SK-N-SH (cell line): ENCODE measurements around the gene EEF1AKMT1.

Experiments
- FOSL2 ChIP-seq: IDR thresholded peaks from 2 replicates; pipeline ENCODE4 v1.4.0; 2012; ENCODE audit warnings: low read depth, mild to moderate bottlenecking, moderate library complexity, borderline replicate concordance
- GABPA ChIP-seq: IDR thresholded peaks from 2 replicates; pipeline ENCODE4 v1.4.0; 2012; ENCODE audit warnings: low read depth, mild to moderate bottlenecking
- POLR2AphosphoS5 ChIP-seq: IDR thresholded peaks from 2 replicates; pipeline ENCODE4 v1.6.1; 2012; ENCODE audit warnings: low read depth, low read length
- REST ChIP-seq: IDR thresholded peaks from 2 replicates; pipeline ENCODE4 v1.6.1; 2012; ENCODE audit warnings: mild to moderate bottlenecking, low read depth, low read length, moderate library complexity
- RFX5 ChIP-seq: IDR thresholded peaks from 2 replicates; pipeline ENCODE4 v1.6.1; 2012; ENCODE audit warnings: mild to moderate bottlenecking, improper control_type of control experiment, low read length
- SIN3A ChIP-seq: IDR thresholded peaks from 2 replicates; pipeline ENCODE4 v1.6.1; 2012; ENCODE audit warnings: low read depth, mild to moderate bottlenecking, low read length, moderate library complexity, borderline replicate concordance
- TF ChIP-seq, protein P1 (sequence below): fragments of 200-600 bp; sonication (generic); IDR thresholded peaks from 2 replicates; pipeline ENCODE4 v1.6.1; 2017; ENCODE audit warnings: antibody characterized with exemption, mild to moderate bottlenecking, moderate library complexity

DNA sequence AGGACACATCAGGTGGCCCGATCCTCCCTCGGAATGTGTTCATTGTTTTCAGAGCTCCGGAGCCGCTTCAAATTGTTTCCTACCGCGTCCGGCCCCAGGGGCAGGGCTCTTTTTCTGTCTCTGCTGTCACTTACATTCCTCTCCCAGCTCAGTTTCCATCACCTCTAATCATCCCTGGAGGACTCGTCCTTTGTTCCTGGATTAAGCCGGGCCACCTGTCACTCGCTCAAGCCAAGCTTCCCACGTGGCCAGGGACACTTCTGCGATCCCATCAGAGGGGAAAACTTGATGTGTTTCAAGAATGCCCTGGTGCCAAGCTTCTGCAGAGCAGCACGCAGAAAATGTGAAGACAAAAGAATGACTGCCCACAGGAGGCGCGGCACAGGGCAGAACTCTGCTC lies 56.8 kb downstream of the EEF1AKMT1 start:
- no peak for TF ChIP-seq RFX5
- TF ChIP-seq, protein P1, sequence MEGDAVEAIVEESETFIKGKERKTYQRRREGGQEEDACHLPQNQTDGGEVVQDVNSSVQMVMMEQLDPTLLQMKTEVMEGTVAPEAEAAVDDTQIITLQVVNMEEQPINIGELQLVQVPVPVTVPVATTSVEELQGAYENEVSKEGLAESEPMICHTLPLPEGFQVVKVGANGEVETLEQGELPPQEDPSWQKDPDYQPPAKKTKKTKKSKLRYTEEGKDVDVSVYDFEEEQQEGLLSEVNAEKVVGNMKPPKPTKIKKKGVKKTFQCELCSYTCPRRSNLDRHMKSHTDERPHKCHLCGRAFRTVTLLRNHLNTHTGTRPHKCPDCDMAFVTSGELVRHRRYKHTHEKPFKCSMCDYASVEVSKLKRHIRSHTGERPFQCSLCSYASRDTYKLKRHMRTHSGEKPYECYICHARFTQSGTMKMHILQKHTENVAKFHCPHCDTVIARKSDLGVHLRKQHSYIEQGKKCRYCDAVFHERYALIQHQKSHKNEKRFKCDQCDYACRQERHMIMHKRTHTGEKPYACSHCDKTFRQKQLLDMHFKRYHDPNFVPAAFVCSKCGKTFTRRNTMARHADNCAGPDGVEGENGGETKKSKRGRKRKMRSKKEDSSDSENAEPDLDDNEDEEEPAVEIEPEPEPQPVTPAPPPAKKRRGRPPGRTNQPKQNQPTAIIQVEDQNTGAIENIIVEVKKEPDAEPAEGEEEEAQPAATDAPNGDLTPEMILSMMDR: no peak
- TF ChIP-seq REST: no peak
- TF ChIP-seq POLR2AphosphoS5: no peak
- no peak for TF ChIP-seq GABPA
- no peak for TF ChIP-seq FOSL2
- no peak for TF ChIP-seq SIN3A
